ENCODE measurements around the gene TLE5. TPM values are rescaled to one million over a fixed set of nuclear protein-coding genes. Genes with fewer than 3 reads are reported as not detected.
"Not testable (repeated sequence)": the region's sequence is repeated elsewhere in the genome, so short reads cannot be mapped to it uniquely, and the experiment has no call there.

The TLE5 gene
- polyA plus RNA-seq, 2 of the 4 experiments (the other 2 are of a cell fraction), result 171 to 216 TPM

DNA sequence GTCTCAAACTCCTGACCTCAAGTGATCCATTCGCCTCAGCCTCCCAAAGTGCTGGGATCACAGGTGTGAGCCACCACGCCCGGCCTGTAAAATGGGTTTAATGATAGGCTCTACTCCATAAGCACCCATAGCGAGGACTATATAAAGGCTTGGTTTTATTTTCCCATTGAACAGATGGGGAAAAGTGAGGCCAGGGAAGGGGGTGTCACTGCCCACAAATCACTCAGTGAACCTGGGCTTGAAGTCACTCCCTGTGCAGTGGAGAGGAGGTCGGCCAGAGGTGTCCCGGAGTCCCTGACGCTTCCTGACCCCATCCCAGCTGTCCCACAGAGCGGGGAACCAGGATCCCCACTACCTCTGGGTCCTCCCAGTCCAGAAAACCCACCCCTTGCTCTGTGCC lies 48.2 kb downstream of the TLE5 start:
- no peaks in the 10 kb centered on the region for H3K4me1 ChIP-seq
- FAIRE-seq (no peak), ATAC-seq (no peak), DNase-seq (ENCODE audit: low read depth in 1 of 2, low spot score in 1 of 2) (no peak)
- ChIA-PET POLR2A (no interaction called here), CTCF (interaction anchor here (0.7 to 2.6 kb wide), 2 partner anchors 10 to 90 kb away, joined by 3 to 10 read pairs; no protein-coding TSS in a partner anchor)
- no peak overlapping the region for H3K4me2 ChIP-seq
- WGBS (ENCODE audit: missing lambda C conversion rate), result 90% methylated on average over 8 of the region's 8 CpGs
- H3K27ac ChIP-seq, result no peak overlapping the region
- no peak for TF ChIP-seq RNF2 (IDR thresholded peaks at IDR 0.05; ENCODE audit: borderline replicate concordance, low read depth)
- TF ChIP-seq HDAC2 (IDR thresholded peaks at IDR 0.05), result 0 out of 2 replicates have a peak, but pooled peaks have one; percentile 34
- H3K4me3 ChIP-seq, result no peak overlapping the region
- H3K9me3 ChIP-seq, result no peaks in the 10 kb centered on the region

DNA sequence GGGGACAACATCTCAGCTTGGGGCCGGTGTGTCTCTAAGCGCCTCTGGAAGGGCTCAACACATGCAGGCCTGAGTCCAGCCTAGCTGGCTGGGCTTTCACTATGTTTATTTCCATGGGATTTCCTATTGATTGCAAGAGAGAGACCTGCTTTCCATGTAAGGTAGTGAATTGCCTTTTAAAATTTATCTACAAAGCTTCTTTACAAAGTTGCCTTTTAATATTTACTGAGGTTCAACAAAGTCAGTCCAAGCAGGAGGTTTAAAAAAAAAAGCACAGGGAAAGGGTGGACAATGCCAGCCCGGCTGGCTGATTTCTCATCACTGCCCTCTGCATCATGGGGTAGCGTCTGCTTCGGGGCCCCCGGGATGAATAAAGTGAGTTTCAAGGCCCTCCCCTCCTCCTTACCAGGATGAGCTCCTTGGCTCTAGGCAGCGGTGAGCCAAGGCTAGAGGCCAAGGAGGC lies 49.0 kb downstream of the TLE5 start:
- no peak for DNase-seq (ENCODE audit: low read depth in 1 of 2, low spot score in 1 of 2)
- Histone ChIP-seq H3K4me2 (no peak overlapping the region), H3K9me3 (no peaks in the 10 kb centered on the region), H3K4me1 (no peaks in the 10 kb centered on the region), H3K27ac (no peak overlapping the region), H3K4me3 (no peak overlapping the region)
- ChIA-PET POLR2A (interaction anchor here (0.6 kb wide), 1 partner anchor 23 kb away, joined by 3 read pairs; no protein-coding TSS in a partner anchor), CTCF (interaction anchor here (0.7 kb wide), 2 partner anchors 9 kb away, joined by 3 read pairs; no protein-coding TSS in a partner anchor)
- TF ChIP-seq, protein P1, sequence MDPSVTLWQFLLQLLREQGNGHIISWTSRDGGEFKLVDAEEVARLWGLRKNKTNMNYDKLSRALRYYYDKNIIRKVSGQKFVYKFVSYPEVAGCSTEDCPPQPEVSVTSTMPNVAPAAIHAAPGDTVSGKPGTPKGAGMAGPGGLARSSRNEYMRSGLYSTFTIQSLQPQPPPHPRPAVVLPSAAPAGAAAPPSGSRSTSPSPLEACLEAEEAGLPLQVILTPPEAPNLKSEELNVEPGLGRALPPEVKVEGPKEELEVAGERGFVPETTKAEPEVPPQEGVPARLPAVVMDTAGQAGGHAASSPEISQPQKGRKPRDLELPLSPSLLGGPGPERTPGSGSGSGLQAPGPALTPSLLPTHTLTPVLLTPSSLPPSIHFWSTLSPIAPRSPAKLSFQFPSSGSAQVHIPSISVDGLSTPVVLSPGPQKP (IDR thresholded peaks at IDR 0.05; ENCODE audit: low read depth, low read length), result no peak
- TF ChIP-seq NPAS2 (CRISPR knock-in tag; IDR thresholded peaks at IDR 0.05; ENCODE audit: borderline replicate concordance), result no peak
- no peak for TF ChIP-seq EHF (CRISPR knock-in tag; IDR thresholded peaks at IDR 0.05)
- no peak for TF ChIP-seq NFE2L2 (conservative IDR thresholded peaks at IDR 0.05; ENCODE audit: low read length)
- no peak for TF ChIP-seq KDM5A (IDR thresholded peaks at IDR 0.05)
- no peak for TF ChIP-seq JUN (IDR thresholded peaks at IDR 0.05)
- TF ChIP-seq MYC (IDR thresholded peaks at IDR 0.05; ENCODE audit: borderline replicate concordance, low read length), result no peak
- no peak for TF ChIP-seq RCOR1 (IDR thresholded peaks at IDR 0.05; ENCODE audit: low read depth, low read length)
- no peak for TF ChIP-seq PHF8 (IDR thresholded peaks at IDR 0.05; ENCODE audit: borderline replicate concordance, low read depth)
- TF ChIP-seq FOSB (CRISPR knock-in tag; IDR thresholded peaks at IDR 0.05), result no peak
- TF ChIP-seq RNF2 (IDR thresholded peaks at IDR 0.05; ENCODE audit: borderline replicate concordance, low read depth), result no peak
- TF ChIP-seq, protein P2, sequence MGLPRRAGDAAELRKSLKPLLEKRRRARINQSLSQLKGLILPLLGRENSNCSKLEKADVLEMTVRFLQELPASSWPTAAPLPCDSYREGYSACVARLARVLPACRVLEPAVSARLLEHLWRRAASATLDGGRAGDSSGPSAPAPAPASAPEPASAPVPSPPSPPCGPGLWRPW (IDR thresholded peaks at IDR 0.05), result no peak
- no peak for TF ChIP-seq HMGXB4 (CRISPR knock-in tag; IDR thresholded peaks at IDR 0.05; ENCODE audit: borderline replicate concordance)
- FAIRE-seq, result no peak
- WGBS (ENCODE audit: missing lambda C conversion rate), result 56% methylated on average over 6 of the region's 7 CpGs
- no peak for ATAC-seq

- no peak for ATAC-seq
- no peak overlapping the region for H3K4me2 ChIP-seq
- no peaks in the 10 kb centered on the region for H3K4me1 ChIP-seq
- H3K9me3 ChIP-seq, result no peaks in the 10 kb centered on the region
- ChIA-PET POLR2A (interaction anchor here (0.6 kb wide), 1 partner anchor 23 kb away, joined by 3 read pairs; no protein-coding TSS in a partner anchor), CTCF (interaction anchor here (0.6 to 1.0 kb wide), 3 partner anchors 10 to 63 kb away, joined by 3 read pairs; no protein-coding TSS in a partner anchor)
- H3K27ac ChIP-seq, result no peak overlapping the region
- WGBS (ENCODE audit: missing lambda C conversion rate), result 66% methylated on average over 7 of the region's 16 CpGs
- FAIRE-seq, result no peak
- no peak overlapping the region for H3K4me3 ChIP-seq
- TF ChIP-seq, protein P3, sequence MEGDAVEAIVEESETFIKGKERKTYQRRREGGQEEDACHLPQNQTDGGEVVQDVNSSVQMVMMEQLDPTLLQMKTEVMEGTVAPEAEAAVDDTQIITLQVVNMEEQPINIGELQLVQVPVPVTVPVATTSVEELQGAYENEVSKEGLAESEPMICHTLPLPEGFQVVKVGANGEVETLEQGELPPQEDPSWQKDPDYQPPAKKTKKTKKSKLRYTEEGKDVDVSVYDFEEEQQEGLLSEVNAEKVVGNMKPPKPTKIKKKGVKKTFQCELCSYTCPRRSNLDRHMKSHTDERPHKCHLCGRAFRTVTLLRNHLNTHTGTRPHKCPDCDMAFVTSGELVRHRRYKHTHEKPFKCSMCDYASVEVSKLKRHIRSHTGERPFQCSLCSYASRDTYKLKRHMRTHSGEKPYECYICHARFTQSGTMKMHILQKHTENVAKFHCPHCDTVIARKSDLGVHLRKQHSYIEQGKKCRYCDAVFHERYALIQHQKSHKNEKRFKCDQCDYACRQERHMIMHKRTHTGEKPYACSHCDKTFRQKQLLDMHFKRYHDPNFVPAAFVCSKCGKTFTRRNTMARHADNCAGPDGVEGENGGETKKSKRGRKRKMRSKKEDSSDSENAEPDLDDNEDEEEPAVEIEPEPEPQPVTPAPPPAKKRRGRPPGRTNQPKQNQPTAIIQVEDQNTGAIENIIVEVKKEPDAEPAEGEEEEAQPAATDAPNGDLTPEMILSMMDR (IDR thresholded peaks at IDR 0.05), result no peak
- TF ChIP-seq ZFP36 (IDR thresholded peaks at IDR 0.05; ENCODE audit: borderline replicate concordance, partially characterized antibody) (no peak), EHF (CRISPR knock-in tag; IDR thresholded peaks at IDR 0.05) (no peak), PHF8 (IDR thresholded peaks at IDR 0.05; ENCODE audit: borderline replicate concordance, low read depth) (no peak), RNF2 (IDR thresholded peaks at IDR 0.05; ENCODE audit: borderline replicate concordance, low read depth) (no peak), CHD4 (IDR thresholded peaks at IDR 0.05; ENCODE audit: borderline replicate concordance) (no peak)
- DNase-seq (ENCODE audit: low read depth in 1 of 2, low spot score in 1 of 2), result no peak
These were observed 49.6 kb downstream of the TLE5 start for GRCh38 chr19:3012621-3013262.

DNA sequence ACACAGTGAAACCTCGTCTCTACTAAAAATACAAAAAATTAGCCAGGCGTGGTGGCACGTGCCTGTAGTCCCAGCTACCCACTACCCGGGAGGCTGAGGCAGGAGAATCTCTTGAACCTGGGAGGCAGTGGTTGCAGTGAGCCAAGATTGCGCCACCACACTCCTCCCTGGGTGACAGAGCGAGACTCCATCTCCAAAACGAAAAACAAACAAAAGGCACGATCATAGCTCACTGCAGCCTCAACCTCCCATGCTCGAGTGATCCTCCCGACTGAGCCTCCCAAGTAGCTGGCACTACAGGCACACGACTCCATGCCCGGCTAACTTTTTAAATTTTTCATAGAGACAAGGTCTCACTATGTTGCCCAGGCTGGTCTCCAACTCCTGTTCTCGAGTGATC lies 50.2 kb downstream of the TLE5 start:
- H3K4me2 ChIP-seq; POLR2A ChIA-PET; H3K9me3 ChIP-seq; DNase-seq (ENCODE audit: low read depth in 1 of 2, low spot score in 1 of 2); H3K4me3 ChIP-seq; H3K27ac ChIP-seq; ATAC-seq; H3K4me1 ChIP-seq; FAIRE-seq: not testable (repeated sequence)
- 74% methylated on average over 13 of the region's 13 CpGs for WGBS (ENCODE audit: missing lambda C conversion rate)
- CTCF ChIA-PET, result interaction anchor here (1.0 kb wide), 1 partner anchor 64 kb away, joined by 3 read pairs; no protein-coding TSS in a partner anchor
